Measurements from ENCODE around the gene FAM98C.

The FAM98C gene

DNA sequence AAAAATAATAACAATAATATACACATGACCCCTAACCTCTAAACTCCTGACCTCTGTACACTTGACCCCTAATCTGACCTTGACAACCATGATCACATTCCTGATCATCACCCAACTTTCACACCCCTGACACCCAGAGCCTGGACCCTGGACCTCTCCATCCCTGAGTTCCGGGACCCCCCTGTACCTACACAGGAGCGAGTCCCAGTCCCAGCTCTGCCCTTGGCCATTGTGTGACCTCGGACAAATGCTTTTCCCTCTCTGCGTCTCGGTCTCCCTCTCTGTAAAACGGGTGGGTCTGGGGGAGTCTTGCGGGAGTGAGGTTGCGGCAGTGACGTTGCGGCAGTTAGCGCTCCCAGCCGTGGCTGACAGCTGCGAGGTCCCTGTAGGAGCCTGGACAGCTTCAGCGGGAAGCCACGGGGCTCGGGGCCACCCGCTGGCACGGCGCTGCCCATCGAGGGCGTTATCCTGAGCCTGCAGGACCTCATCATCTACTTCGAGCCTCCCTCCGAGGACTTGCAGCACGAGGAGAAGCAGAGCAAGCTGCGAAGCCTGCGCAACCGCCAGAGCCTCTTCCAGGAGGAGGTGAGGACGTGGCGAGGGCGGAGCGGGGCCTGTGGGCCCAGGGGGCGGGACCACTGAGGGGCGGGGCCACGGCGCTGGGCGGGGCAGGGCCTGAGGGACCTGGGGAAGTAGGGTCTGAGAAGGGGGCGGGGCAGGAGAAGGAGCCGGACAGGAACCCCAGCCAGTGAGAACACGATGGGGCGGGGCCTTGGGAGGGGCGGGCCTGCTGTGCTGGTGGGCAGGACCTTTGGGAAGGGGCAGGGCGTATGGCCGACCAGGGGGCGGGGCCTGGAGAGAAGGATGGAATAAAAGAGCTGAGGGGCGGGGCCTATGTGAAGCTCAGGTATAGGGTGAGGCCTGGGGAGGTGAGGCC lies 49.8 kb downstream of the FAM98C start:
- no peak for DNase-seq (ENCODE audit: low read depth in 1 of 2, low spot score in 1 of 2)

- no peak for DNase-seq (ENCODE audit: low read depth in 1 of 2, low spot score in 1 of 2)
Observed at GRCh38 chr19:38453596-38453995, 50.7 kb downstream of the FAM98C start.

DNA sequence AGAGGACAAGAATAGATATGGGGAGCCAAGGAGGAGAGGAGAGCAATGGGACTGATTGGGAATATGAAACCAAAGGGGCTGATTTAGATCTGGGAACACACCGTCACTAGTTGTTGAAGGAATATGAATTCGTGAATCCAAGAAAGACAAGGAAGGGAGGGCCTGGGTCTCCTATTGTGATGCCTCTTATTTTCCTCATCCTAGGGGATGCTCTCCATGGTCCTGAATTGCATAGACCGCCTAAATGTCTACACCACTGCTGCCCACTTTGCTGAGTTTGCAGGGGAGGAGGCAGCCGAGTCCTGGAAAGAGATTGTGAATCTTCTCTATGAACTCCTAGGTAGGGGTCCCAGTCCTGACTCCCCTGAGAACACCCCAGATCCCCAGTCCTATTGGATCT lies 52.1 kb downstream of the FAM98C start:
- no peak for DNase-seq (ENCODE audit: low read depth in 1 of 2, low spot score in 1 of 2)

DNA sequence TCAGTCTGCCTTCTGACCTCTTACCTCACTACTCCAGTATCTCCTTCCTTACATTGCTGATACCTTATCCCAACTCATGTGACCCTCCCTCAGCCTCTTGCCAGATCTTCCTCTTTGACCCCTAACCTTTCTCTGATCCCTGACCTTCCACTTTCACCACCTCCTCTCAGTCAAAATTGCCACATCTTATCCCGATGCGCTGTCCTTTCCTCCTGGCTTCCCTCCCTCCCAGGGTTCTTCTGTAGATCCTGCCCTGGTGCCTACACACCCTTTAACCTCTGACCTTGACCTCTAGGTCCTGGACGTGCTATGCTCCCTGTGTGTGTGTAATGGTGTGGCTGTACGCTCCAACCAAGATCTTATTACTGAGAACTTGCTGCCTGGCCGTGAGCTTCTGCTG lies 54.3 kb downstream of the FAM98C start:
- no peak for DNase-seq (ENCODE audit: low read depth in 1 of 2, low spot score in 1 of 2)

DNA sequence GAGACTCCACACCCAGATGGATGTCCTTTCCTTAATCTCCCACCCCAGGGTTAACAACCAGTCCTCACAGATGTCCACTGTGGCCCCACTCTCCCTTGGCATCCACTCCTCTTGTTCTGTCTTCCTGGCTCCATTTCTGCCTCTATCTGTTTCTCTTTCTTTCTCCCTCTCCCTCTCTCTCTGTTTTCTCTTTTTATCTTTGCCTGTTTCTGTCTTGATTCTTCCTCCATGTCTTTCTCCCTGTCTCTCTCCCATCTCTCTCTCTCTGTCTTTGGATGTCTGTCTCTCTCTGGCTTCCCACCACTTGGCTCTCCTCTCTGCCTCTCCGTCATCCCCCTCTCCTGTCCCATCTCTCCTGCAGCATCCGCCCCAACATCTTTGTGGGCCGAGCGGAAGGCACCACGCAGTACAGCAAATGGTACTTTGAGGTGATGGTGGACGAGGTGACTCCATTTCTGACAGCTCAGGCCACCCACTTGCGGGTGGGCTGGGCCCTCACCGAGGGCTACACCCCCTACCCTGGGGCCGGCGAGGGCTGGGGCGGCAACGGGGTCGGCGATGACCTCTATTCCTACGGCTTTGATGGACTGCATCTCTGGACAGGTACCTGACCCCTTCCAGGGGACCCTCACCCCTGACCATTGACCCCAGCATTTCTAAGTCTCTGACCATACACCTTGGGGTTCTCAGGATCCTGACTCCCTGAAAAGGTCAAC lies 55.0 kb downstream of the FAM98C start:
- DNase-seq (ENCODE audit: low read depth in 1 of 2, low spot score in 1 of 2) = no peak

All from activated CD4-positive, alpha-beta T cell treated with anti-CD3 and anti-CD28 coated beads, Interleukin-2, amount 50 U/mL, for 24 hours (primary cell).